ENCODE measurements around the gene PCDHB12.

PCDHB12 gene

DNA sequence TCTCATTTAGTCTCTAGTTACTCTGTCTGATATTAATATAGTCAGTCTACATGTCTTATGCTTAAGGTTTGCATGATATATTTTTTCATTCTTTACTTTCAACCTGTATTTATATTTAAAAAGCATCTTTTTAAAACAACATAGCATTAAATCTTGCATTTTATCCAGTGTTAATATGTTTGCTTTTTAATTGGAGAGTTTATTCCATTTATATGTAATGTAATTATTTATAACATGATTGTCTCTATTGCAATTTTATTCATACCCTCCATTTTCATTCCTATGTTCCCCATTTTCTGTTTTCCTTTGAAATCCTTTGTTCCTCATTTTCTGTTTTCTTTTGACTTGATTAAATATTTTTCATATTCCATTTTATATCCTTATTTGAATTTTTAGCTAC, 49.9 kb downstream of the PCDHB12 start:
- Histone ChIP-seq H2AFZ (ENCODE audit: low read length) (no peak overlapping the region), H4K8ac (ENCODE audit: low read depth, low read length) (no peak overlapping the region), H2AK5ac (ENCODE audit: low read depth, low read length) (no peak overlapping the region), H3K14ac (ENCODE audit: low read length) (no peak overlapping the region), H3K27ac (replicated peaks; ENCODE audit: low read length) (no peak overlapping the region), H2BK5ac (ENCODE audit: low read length) (no peak overlapping the region), H3K4ac (ENCODE audit: low read length) (no peak overlapping the region), H2BK120ac (ENCODE audit: low read depth, low read length) (no peak overlapping the region), H3K9ac (ENCODE audit: low read depth, low read length, poor library complexity) (no peak overlapping the region), H3K4me1 (ENCODE audit: control insufficient read depth in 2 of 2, insufficient read depth in 1 of 2, low read depth in 1 of 2, low read length in 2 of 2) (no peaks in the 10 kb centered on the region), H3K9me3 (replicated peaks in 1 of 2; ENCODE audit: control insufficient read depth in 2 of 2, insufficient read depth in 1 of 2, low read depth in 1 of 2, low read length in 2 of 2) (peaks cover 14 to 81% of the 10 kb centered on the region in 2 donors), H3K4me3 (ENCODE audit: low read length in 2 of 2) (no peak overlapping the region), H3K23ac (ENCODE audit: low read depth, low read length, poor library complexity) (no peak overlapping the region), H3K18ac (ENCODE audit: low read length) (no peak overlapping the region), H3K27me3 (ENCODE audit: control insufficient read depth in 3 of 3, insufficient read depth in 3 of 3, low read depth in 1 of 3, low read length in 3 of 3) (no peaks in the 10 kb centered on the region), H3K36me3 (replicated peaks in 1 of 2; ENCODE audit: control insufficient read depth in 2 of 2, insufficient read depth in 2 of 2, low read length in 2 of 2) (no peaks in the 10 kb centered on the region), H3K4me2 (ENCODE audit: insufficient read depth, low read length, poor library complexity, severe bottlenecking) (no peak overlapping the region), H2BK12ac (ENCODE audit: low read length) (no peak overlapping the region), H2BK15ac (ENCODE audit: low read length) (no peak overlapping the region), H3K79me1 (ENCODE audit: low read depth, low read length) (no peaks in the 10 kb centered on the region), H4K91ac (ENCODE audit: low read depth, low read length, poor library complexity) (no peak overlapping the region)
- DNase-seq (ENCODE audit: low spot score), result no peak

- Histone ChIP-seq H3K14ac (ENCODE audit: low read length) (no peak overlapping the region), H2BK120ac (ENCODE audit: low read depth, low read length) (no peak overlapping the region), H2BK5ac (ENCODE audit: low read length) (no peak overlapping the region), H3K4me2 (ENCODE audit: insufficient read depth, low read length, poor library complexity, severe bottlenecking) (no peak overlapping the region), H3K9me3 (replicated peaks in 1 of 2; ENCODE audit: control insufficient read depth in 2 of 2, insufficient read depth in 1 of 2, low read depth in 1 of 2, low read length in 2 of 2) (peaks cover 15 to 80% of the 10 kb centered on the region in 2 donors), H3K4ac (ENCODE audit: low read length) (no peak overlapping the region), H3K23ac (ENCODE audit: low read depth, low read length, poor library complexity) (no peak overlapping the region), H2BK15ac (ENCODE audit: low read length) (no peak overlapping the region), H3K9ac (ENCODE audit: low read depth, low read length, poor library complexity) (no peak overlapping the region), H2BK12ac (ENCODE audit: low read length) (no peak overlapping the region), H3K27ac (replicated peaks; ENCODE audit: low read length) (no peak overlapping the region), H4K91ac (ENCODE audit: low read depth, low read length, poor library complexity) (no peak overlapping the region), H3K4me3 (ENCODE audit: low read length in 2 of 2) (no peak overlapping the region), H3K18ac (ENCODE audit: low read length) (no peak overlapping the region), H2AFZ (ENCODE audit: low read length) (no peak overlapping the region), H2AK5ac (ENCODE audit: low read depth, low read length) (no peak overlapping the region), H3K4me1 (ENCODE audit: control insufficient read depth in 2 of 2, insufficient read depth in 1 of 2, low read depth in 1 of 2, low read length in 2 of 2) (no peaks in the 10 kb centered on the region), H4K8ac (ENCODE audit: low read depth, low read length) (no peak overlapping the region), H3K36me3 (replicated peaks in 1 of 2; ENCODE audit: control insufficient read depth in 2 of 2, insufficient read depth in 2 of 2, low read length in 2 of 2) (no peaks in the 10 kb centered on the region), H3K27me3 (ENCODE audit: control insufficient read depth in 3 of 3, insufficient read depth in 3 of 3, low read depth in 1 of 3, low read length in 3 of 3) (no peaks in the 10 kb centered on the region), H3K79me1 (ENCODE audit: low read depth, low read length) (peaks cover under 1% of the 10 kb centered on the region)
- DNase-seq (ENCODE audit: low spot score), result no peak
Measured at GRCh38 chr5:141258948-141259347, 50.4 kb downstream of the PCDHB12 start.

DNA sequence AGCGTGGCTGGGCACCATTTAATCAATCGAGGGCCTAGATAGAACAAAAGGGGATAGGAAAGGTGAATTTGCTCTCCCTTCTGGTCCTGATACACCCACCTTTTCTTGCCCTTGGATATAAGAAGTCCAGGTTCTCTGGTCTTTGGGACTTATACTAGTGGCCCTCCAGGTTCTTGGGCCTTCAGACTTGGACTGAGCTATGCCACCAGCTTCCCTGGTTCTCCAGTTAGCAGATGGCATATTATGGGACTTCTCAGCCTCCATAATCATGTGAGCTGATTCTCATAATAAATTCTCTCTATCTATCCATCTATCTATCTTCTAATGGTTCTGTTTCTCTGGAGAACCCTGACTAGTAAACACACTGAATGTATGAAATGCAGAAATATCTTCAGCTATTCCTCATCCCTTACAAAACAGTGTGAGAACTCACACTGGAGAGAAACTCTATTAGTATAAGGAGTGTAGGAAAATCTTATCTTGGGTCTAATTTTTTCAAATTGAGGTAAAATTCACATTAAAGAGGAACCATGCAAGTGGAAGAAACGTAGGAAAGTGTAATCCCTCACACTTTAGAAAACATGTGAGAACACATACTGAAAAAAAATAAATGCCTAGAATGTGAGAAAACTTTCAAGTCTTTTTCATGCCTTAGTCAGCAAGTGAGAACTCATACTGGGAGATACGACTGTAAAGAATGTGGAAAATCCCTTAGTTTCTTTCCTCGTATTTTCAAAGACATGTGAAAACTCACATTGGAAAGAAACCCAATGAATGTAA, 52.1 kb downstream of the PCDHB12 start:
- no peak overlapping the region for H3K27ac ChIP-seq (replicated peaks; ENCODE audit: low read length)
- H2AK5ac ChIP-seq (ENCODE audit: low read depth, low read length), result no peak overlapping the region
- H3K4me3 ChIP-seq (ENCODE audit: low read length in 2 of 2), result no peak overlapping the region
- no peak overlapping the region for H2BK15ac ChIP-seq (ENCODE audit: low read length)
- H3K4me1 ChIP-seq (ENCODE audit: control insufficient read depth in 2 of 2, insufficient read depth in 1 of 2, low read depth in 1 of 2, low read length in 2 of 2), result no peaks in the 10 kb centered on the region
- H3K27me3 ChIP-seq (ENCODE audit: control insufficient read depth in 3 of 3, insufficient read depth in 3 of 3, low read depth in 1 of 3, low read length in 3 of 3), result no peaks in the 10 kb centered on the region
- H3K18ac ChIP-seq (ENCODE audit: low read length), result no peak overlapping the region
- H3K79me1 ChIP-seq (ENCODE audit: low read depth, low read length), result peaks cover 2% of the 10 kb centered on the region
- H3K4ac ChIP-seq (ENCODE audit: low read length), result no peak overlapping the region
- H2BK5ac ChIP-seq (ENCODE audit: low read length), result no peak overlapping the region
- H3K4me2 ChIP-seq (ENCODE audit: insufficient read depth, low read length, poor library complexity, severe bottlenecking), result no peak overlapping the region
- H2AFZ ChIP-seq (ENCODE audit: low read length), result no peak overlapping the region
- H3K9me3 ChIP-seq (replicated peaks in 1 of 2; ENCODE audit: control insufficient read depth in 2 of 2, insufficient read depth in 1 of 2, low read depth in 1 of 2, low read length in 2 of 2), result peaks cover 20 to 70% of the 10 kb centered on the region in 2 donors
- H3K9ac ChIP-seq (ENCODE audit: low read depth, low read length, poor library complexity), result no peak overlapping the region
- H2BK120ac ChIP-seq (ENCODE audit: low read depth, low read length), result no peak overlapping the region
- no CpG with 5 or more reads among the region's 5 CpGs for WGBS, 2 donors (ENCODE audit: extremely low coverage in 2 of 2, insufficient read length in 2 of 2, insufficient replicate concordance in 1 of 2)
- no peak overlapping the region for H3K14ac ChIP-seq (ENCODE audit: low read length)
- H2BK12ac ChIP-seq (ENCODE audit: low read length), result no peak overlapping the region
- DNase-seq (ENCODE audit: low spot score), result peak; percentile 2
- no peaks in the 10 kb centered on the region for H3K36me3 ChIP-seq (replicated peaks in 1 of 2; ENCODE audit: control insufficient read depth in 2 of 2, insufficient read depth in 2 of 2, low read length in 2 of 2)
- H4K8ac ChIP-seq (ENCODE audit: low read depth, low read length), result no peak overlapping the region
- no peak overlapping the region for H3K23ac ChIP-seq (ENCODE audit: low read depth, low read length, poor library complexity)
- H4K91ac ChIP-seq (ENCODE audit: low read depth, low read length, poor library complexity), result no peak overlapping the region

DNA sequence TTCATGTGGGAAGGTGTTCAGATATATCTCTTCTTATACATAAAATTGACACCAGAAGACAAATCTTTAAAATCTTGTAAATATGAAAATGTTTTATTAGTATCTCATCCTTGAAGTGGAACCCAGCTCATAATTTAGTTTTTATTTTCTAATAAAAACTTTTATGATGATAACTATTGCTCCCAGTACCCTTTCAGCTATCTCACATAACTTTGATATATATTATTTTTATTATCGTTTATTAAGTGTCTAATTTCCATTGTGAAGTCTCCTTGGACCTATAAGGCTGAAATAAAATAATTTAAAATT, 52.7 kb downstream of the PCDHB12 start:
- H2AK5ac ChIP-seq (ENCODE audit: low read depth, low read length), result no peak overlapping the region
- H4K8ac ChIP-seq (ENCODE audit: low read depth, low read length), result no peak overlapping the region
- H3K9me3 ChIP-seq (replicated peaks in 1 of 2; ENCODE audit: control insufficient read depth in 2 of 2, insufficient read depth in 1 of 2, low read depth in 1 of 2, low read length in 2 of 2), result peaks cover 21 to 65% of the 10 kb centered on the region in 2 donors
- H3K4me3 ChIP-seq (ENCODE audit: low read length in 2 of 2), result no peak overlapping the region
- no peak overlapping the region for H2BK15ac ChIP-seq (ENCODE audit: low read length)
- H3K79me1 ChIP-seq (ENCODE audit: low read depth, low read length), result peaks cover 2% of the 10 kb centered on the region
- no peak overlapping the region for H3K27ac ChIP-seq (replicated peaks; ENCODE audit: low read length)
- H3K14ac ChIP-seq (ENCODE audit: low read length), result no peak overlapping the region
- no peak overlapping the region for H2BK120ac ChIP-seq (ENCODE audit: low read depth, low read length)
- no CpG with 5 or more reads among the region's 1 CpG for WGBS, 2 donors (ENCODE audit: extremely low coverage in 2 of 2, insufficient read length in 2 of 2, insufficient replicate concordance in 1 of 2)
- H3K27me3 ChIP-seq (ENCODE audit: control insufficient read depth in 3 of 3, insufficient read depth in 3 of 3, low read depth in 1 of 3, low read length in 3 of 3), result no peaks in the 10 kb centered on the region
- no peak overlapping the region for H2AFZ ChIP-seq (ENCODE audit: low read length)
- H3K9ac ChIP-seq (ENCODE audit: low read depth, low read length, poor library complexity), result no peak overlapping the region
- H2BK5ac ChIP-seq (ENCODE audit: low read length), result no peak overlapping the region
- no peak overlapping the region for H3K4ac ChIP-seq (ENCODE audit: low read length)
- no peaks in the 10 kb centered on the region for H3K4me1 ChIP-seq (ENCODE audit: control insufficient read depth in 2 of 2, insufficient read depth in 1 of 2, low read depth in 1 of 2, low read length in 2 of 2)
- no peak overlapping the region for H2BK12ac ChIP-seq (ENCODE audit: low read length)
- DNase-seq (ENCODE audit: low spot score), result no peak
- H4K91ac ChIP-seq (ENCODE audit: low read depth, low read length, poor library complexity), result no peak overlapping the region
- peaks cover 0 to under 1% of the 10 kb centered on the region in 2 donors for H3K36me3 ChIP-seq (replicated peaks in 1 of 2; ENCODE audit: control insufficient read depth in 2 of 2, insufficient read depth in 2 of 2, low read length in 2 of 2)
- H3K4me2 ChIP-seq (ENCODE audit: insufficient read depth, low read length, poor library complexity, severe bottlenecking), result no peak overlapping the region
- H3K18ac ChIP-seq (ENCODE audit: low read length), result no peak overlapping the region
- no peak overlapping the region for H3K23ac ChIP-seq (ENCODE audit: low read depth, low read length, poor library complexity)

Data from neuronal stem cell (in vitro differentiated cells).